GM21723 (cell line): ENCODE results near the gene PDE6A.

Source experiments
- ATAC-seq: cut with Tn5 transposase; IDR thresholded peaks from one replicate; pipeline ENCODE4 v1.9.1; 2021; ENCODE audit warnings: mild to moderate bottlenecking, moderate library complexity; ENCODE audit not compliant: unreplicated experiment

Gene PDE6A

GRCh38 chr5:149840226-149840825 is 104.3 kb downstream of the PDE6A start:
- no peak for ATAC-seq

- no peak for ATAC-seq
Measured at GRCh38 chr5:149839761-149840160, 104.8 kb downstream of the PDE6A start.

DNA sequence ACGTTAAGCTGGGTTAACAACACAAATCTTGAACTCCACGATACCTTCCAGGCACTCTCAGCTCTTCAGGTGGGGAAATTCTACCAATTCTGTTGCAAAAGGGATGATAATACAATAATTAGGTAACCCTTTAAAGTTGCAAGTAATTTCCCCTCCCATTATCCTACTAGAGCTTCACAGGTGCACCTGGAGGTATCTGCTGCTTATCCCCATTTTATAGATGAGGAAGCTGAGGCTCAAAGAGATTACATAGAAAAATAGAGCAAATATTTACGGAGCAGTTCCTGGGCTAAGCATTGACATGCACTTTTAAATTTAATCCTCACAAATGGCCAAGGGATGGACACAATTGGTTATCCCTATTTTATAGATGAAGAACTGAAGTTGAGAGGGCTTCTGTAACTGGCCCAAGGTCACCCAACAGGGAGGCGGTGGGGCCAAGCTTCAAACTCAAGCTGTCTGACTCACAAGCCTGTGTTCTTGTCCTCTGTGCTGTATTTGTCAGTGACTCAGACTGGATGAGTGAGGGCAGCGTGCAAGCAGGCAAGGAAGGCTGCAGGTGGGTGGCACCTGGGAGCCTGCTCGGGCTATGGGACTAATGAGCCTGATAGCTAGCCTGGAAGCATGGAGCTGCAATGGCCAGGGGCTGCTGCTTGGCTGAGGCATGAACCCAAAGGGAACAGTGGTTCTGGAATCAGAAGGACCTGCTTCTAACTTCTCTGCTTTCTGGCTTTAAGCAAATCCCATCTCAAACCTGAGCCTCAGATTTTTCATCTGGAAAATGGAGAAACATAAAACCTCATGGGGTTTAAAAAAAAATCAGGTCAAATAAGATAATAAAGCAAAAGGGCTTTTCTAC is 105.5 kb downstream of the PDE6A start:
- ATAC-seq: no peak

- no peak for ATAC-seq
Measured at GRCh38 chr5:149837680-149838269, 106.8 kb downstream of the PDE6A start.

- ATAC-seq: no peak
Measured at GRCh38 chr5:149836451-149837139, 108.0 kb downstream of the PDE6A start.

- ATAC-seq: no peak
Measured at GRCh38 chr5:149834246-149834855, 110.2 kb downstream of the PDE6A start.

- ATAC-seq: no peak
Measured at GRCh38 chr5:149833116-149833827, 111.3 kb downstream of the PDE6A start.

DNA sequence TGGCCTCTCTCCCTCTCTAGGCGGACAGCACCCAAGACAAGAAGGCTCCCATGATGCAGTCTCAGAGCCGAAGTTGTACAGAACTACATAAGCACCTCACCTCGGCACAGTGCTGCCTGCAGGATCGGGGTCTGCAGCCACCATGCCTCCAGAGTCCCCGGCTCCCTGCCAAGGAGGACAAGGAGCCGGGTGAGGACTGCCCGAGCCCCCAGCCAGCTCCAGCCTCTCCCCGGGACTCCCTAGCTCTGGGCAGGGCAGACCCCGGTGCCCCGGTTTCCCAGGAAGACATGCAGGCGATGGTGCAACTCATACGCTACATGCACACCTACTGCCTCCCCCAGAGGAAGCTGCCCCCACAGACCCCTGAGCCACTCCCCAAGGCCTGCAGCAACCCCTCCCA is 112.0 kb downstream of the PDE6A start:
- ATAC-seq: no peak

DNA sequence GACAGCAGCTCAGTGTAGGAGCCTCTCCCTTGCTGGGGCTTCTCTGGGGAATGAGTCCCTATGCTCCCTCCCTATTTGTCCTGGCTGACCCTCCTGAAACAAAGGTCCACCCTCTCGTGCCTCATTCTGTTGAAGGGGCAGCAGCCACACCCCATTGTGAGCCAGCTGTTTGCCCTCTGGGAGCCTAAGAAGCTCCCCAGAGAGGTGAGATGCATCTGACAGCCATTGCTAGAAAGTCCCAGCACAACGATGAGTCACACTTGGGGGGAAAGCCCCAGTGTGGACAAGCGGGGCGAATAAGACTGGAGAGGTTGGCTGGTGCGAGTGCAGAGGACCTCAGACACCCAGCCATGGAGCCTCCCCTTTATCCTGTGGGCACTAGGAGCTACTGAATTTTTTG is 113.1 kb downstream of the PDE6A start:
- peak; percentile 82 for ATAC-seq

GRCh38 chr5:149830579-149830978 is 114.0 kb downstream of the PDE6A start:
- ATAC-seq: no peak

GRCh38 chr5:149829954-149830353 is 114.6 kb downstream of the PDE6A start:
- ATAC-seq: no peak

GRCh38 chr5:149828161-149829011 is 116.2 kb downstream of the PDE6A start:
- ATAC-seq: peak; percentile 67

DNA sequence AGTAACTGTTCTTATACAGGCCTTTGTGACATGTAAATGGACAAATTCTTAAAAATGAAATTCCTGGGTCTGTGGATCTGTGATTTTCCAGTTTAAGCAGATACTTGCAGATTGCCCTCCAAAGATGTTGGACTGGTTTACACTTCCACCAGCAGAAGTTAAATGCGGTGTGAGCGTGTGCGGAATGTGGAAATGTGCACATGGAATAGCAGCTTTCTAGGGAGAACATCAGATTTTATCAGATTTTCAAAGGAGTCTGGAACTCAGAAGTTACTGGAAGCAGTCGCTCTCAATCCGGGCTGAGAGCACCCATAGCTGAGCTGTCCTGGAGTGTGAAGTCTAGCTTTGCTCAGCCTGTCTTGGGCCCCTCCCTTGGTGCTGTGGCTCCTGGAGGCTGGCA is 117.0 kb downstream of the PDE6A start:
- no peak for ATAC-seq

DNA sequence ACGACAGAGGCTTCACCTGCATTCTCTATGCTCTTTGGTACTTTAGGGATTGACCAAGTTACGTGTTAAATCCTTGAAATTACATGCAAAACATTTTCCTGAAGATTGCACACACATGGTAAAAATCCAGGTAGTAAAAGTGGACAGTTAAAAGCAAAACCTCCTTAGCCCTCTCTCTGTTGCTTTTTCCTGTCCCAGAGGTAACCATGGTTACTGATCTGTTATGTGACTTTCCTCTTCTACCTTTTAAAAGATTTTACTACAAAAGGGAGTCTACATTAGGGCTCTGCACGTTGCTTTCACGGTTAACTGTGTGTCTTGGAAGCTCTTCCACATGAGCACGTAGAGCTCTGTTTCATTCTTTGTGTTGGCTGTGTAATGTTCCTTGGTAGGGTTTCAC is 117.5 kb downstream of the PDE6A start:
- no peak for ATAC-seq

GRCh38 chr5:149826574-149826973 is 118.0 kb downstream of the PDE6A start:
- ATAC-seq: no peak

GRCh38 chr5:149824846-149825245 is 119.7 kb downstream of the PDE6A start:
- no peak for ATAC-seq

DNA sequence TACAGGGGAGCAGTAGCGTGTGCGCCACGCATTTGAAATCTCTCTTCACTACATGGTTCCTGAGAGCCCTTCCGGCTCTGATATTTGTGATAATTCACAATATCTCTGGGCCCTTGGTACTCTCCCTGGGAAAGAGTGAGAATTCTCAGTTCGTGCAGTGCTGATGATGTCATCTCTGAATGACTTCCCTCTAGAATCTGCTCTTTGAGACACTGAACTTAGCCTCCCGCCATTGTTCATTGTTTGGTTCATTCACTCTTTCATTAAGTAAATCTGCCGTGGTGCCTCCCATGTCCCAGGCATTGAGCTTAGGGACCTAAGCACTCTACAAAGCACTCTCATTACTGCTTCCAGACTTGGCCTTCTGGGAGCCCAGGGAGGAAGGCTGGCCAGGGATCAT is 120.5 kb downstream of the PDE6A start:
- ATAC-seq: no peak

GRCh38 chr5:149823375-149823774 is 121.2 kb downstream of the PDE6A start:
- no peak for ATAC-seq

DNA sequence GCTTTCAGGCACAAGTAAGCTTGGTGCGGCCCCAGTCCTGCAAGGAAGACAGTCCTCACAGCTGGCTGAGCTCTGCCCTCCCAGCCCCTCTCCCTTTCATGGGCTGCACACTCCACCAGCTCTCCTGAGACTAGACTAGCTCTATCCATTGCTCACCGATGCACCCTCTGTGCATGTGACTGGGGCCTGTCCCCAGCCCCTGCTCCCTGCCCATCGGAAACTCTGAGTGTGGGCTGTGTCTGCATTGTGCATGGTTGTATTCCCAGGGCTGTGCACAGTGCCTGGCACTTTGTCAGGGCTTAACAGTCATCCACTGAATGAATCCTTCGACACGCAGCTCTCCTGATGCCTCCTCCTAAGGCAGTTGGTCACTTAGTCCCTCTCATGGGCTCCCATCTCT is 122.3 kb downstream of the PDE6A start:
- ATAC-seq: no peak
